HG02981 (cell line): ENCODE measurements around the gene GPATCH8.
"Not testable (repeated sequence)": the region's sequence is repeated elsewhere in the genome, so short reads cannot be mapped to it uniquely, and the experiment has no call there.

Experiments used
- ATAC-seq: cut with Tn5 transposase; IDR thresholded peaks from one replicate; pipeline ENCODE4 v1.9.1; 2021; ENCODE audit warnings: mild to moderate bottlenecking, moderate library complexity; ENCODE audit not compliant: unreplicated experiment

The GPATCH8 gene

DNA sequence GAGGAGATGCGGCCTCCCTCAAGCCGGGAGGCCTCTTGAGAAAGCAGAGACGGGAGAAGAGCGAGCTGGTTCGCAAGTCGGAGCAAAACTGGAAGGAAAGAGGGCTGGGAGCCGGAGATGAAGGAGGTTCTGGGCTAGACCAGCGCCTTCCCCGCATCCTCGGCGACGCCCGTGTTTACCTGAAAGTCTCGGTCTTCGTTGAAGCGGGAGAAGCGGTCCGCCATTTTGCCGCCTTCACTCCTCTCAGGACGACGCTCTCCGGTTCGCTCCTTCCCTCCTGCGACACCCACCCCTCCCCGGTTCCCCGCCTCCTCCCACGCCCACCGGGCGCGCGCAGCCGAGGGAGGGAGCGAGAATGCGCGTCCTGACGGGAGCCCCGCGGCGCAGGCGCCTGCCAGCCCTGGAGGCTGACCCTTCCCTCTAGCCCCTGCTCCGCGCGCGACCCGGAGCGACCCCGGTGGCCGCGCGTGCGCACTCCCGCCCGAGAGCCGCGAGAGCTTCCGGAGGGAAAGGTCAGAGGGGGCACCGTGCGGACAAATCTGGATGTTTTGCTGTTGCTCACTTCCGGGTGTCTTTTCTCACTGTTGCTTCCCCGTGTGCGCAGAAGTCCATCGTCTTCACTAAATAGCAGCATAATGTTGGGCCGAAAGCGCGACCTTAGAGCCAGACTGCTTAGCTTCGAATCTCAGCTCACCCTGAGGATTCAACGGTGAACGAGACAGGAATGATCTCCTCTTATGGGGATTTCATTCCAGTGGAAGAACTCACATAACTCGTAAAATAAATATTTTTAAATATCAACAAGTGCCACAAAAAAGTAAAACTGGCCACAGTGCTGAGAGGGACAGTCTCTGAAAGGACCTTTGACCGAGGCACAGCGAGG is at the start of gene GPATCH8:
GPATCH8 (minus strand) TSS at position 260 of the 883 bp plus-strand sequence; CDS start at position 224, 36 bp downstream.
- ATAC-seq = peak; percentile 86

- ATAC-seq = no peak
Measured at GRCh38 chr17:44552361-44552760, 49.2 kb upstream of the GPATCH8 start.

DNA sequence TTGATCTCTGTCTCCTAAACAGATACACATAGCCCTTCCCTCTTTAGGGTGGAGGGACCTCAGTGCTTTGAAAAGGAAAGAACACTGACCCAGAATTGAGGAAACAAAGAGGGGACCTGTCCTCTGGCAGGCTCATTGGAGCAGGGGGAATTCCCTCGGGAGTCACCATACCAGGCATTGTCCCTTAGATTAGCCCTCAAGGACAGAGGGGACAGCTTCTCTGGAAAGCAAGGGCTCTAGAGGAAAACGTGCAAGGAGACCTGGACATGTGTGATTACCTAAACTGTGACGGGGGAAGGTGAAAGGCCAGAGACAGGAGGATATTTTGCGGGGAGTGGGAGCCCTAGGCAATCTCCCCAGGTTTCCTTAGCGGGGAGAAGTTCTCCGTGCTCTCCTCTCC is 46.5 kb upstream of the GPATCH8 start:
- ATAC-seq = no peak

DNA sequence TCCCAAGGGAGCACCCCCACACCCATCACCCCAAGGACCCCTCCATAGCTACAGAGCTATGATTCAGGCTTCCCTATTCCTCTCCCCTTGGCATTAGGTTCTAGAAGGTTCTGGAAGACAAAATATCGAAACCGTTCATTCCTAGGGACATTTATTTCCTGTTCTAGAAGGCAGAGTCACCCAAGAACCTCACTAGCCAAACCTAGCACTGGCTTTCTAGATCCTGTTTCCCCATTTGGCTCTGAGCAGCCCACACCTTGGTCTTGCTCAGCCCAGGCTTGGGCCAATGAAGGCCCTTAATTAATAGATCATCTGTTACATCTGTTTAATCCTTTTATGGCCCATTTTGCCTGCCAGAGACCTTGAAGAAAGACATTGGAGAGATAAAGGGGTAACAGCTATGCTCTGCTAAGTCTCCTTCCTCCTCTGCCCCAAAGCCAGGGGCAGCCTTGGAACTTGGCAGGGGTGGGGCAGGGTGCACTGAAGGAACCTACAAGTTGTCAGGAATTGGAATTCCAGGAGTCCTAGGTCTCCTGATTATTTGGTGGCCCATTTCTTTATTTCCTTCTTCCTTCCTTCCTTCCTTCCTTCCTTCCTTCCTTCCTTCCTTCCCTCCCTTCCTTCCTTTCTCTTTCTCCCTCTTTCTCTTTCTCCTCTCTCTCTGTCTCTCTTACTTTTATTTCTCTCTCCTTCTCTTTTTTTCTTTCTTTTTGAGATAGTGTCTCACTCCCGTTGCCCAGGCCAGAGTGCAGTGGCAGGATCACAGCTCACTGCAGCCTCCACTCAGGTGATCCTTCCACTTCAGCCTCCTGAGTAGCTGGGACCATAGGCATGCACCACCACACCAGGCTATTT is 45.4 kb upstream of the GPATCH8 start:
- ATAC-seq = no peak

DNA sequence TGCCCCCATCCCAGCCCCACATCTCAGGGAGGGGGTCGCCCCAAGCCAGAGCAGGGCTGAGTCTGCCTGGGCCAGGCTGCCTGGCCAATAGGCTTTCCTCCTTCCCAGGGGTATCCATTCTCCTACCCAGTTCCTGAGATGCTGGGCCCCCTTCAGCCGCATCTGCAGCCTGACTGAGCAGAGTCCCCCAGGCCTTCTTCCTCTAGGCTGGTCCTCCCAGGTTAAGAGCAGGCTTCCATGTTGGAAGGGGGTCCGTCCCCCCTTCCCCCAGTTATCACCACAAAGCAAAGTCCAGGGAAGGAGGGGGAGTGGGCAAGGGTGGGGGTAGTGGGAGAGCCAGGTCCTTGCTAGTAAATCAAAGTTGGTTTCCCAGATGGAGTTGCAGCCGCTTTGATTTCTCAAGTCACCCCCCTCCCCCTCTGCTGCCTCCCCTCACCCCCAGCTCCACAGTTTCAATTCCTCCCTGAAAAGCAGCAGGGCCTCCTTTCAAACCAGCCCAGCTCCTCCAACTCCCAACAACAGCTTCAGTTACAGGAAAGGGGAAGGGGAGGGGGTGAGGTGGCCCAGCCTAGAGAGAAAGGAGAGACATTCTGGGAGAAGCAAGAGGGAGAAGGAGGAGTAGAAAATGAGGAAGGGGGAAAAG is 44.5 kb upstream of the GPATCH8 start:
- ATAC-seq = no peak

- no peak for ATAC-seq
Measured at GRCh38 chr17:44546671-44547606, 43.7 kb upstream of the GPATCH8 start.

- no peak for ATAC-seq
Measured at GRCh38 chr17:44543905-44544523, 40.8 kb upstream of the GPATCH8 start.

DNA sequence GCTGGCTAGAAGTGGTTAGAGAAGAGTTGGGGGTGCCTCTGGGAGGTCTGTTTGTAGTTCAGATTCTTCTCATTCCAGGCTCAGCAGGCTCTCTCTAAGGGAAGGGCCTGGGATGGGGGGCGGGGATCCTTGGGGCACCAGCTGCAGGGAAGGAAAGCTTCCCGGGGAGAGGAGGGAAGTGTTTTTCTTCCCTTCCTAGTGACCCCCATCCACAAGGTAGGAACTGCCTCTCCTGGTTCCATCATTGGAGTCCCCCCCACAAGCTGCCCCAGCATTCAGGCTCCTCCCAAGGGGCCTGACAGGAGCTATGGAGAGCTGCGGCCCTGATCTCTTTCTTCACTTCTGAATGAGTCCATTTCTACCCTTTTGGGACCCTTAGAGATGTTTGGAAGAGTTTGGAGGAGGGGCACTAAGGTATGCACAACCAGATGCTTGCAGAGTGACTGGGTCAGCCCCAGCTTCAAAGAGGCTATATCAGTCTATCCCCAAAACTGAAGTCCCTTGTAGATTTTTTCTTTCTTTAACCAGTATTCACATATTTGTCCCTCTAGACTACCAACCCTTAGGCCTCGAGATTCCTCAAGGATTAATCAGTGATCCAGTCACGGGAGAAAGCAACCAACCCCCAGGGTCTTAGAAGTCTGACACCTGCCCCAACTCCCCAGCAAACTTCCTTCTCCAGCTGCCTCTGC is 40.2 kb upstream of the GPATCH8 start:
- no peak for ATAC-seq

GRCh38 chr17:44541884-44542581 is 38.8 kb upstream of the GPATCH8 start:
- no peak for ATAC-seq

DNA sequence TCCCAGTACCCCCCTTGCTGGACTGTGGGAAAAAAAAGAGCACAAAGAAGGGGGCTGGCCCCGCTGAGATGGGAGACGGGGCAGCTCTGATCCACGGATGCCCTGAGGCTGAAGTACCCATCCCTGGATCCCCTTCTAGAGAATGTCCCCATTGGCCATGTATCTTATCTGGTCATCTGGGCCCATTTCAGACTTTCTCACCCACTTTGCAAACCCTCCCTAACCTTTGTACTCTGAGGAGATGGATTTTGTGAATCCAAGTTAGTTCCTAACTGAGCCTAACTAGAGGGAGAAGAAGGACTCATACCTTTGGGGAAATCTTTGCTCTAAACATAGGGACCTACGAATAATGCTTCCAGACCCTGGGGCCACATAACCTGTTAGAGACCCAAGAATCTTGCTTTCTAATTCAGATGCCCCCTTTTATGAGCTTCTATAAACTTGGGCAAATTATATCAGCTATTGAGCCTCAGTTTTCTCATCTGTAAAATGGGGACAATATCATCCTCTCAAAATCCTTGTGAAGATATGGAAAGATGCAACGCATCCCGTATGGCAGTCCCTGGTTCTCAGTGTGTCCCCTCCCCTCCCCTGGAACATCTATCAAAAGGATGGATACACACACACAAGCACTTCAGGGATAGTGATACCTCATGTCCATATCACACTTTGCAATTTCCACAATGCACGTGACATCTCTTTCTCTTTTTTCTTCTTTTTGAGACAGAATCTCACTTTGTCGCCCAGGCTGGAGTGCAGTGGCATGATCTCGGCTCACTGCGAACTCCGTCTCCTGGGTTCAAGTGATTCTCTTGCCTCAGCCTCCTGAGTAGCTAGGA is 37.3 kb upstream of the GPATCH8 start:
- ATAC-seq = no peak

DNA sequence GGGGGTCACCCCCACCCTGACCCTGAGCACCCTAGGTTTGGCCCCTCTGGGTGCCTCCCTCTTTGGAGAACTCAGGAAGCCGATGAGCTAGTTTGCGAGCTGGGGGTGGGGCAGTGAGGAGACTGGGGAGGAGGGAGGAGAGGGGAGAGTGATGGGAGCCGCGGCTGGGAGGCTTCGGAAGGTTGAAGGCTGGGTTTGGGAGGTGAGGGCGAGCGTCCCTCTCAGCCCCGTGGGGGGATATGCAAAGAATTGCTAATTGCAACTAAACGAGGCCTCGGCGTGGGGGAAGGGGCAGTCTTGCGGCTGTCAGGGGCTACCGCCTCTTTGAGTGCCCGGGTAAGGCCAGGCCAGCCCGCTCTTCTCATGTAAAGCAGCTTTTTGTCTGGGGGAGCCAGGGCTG is 36.5 kb upstream of the GPATCH8 start:
- no peak for ATAC-seq

GRCh38 chr17:44537922-44538321 is 34.7 kb upstream of the GPATCH8 start:
- ATAC-seq = not testable (repeated sequence)

DNA sequence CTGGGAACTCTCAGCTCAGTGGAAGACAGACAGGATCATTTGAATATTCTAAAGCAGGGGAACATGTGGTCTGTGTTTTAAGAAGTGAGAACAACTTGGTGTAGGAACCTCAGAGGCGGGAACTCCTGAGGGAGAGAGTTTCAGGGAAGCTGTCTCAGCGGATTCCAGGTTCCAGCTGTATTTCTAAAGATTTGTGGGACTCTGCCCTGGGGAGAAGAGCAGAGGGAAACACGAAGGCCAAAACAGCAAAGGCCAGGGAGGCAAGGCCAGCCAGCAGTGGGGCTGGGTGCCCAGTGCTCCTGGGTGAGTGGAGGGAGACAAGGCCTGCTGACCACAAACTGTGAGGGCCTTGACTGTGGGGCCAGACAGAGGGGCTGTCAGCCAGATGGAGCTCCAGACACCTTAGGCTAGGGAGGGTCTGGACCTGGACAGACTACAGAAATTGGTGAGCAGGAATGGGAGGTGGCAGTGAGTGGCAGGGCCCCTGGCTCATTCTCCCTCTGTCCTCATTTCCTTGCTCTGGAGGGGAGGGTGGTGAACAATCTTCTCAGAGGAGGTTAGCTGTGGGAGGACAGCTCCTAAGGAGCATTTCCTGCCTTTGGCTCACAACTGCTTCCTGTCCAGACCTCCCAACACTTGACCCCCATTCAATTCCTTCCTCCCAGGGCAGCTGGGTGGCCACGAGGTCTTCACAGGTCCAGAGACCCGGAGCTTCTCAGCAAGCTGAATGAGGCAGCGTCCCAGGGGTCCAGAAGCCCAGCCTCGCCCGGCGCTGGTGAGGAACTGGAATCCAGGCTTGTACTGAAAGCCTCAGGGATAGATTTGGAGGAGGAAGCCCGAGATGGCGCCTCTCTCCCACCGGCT is 33.1 kb upstream of the GPATCH8 start:
- ATAC-seq = no peak

- ATAC-seq = peak; percentile 56
Measured at GRCh38 chr17:44533533-44534246, 30.5 kb upstream of the GPATCH8 start.

- no peak for ATAC-seq
Measured at GRCh38 chr17:44530896-44531418, 27.8 kb upstream of the GPATCH8 start.

- ATAC-seq = no peak
Measured at GRCh38 chr17:44529864-44530263, 26.7 kb upstream of the GPATCH8 start.
